Effector memory CD4-positive, alpha-beta T cell (primary cell): ENCODE data around the gene TMEM161A.

ENCODE experiments used
- DNase-seq, 3 donors: peaks; one replicate each; pipeline ENCODE4 v3.0.0-alpha.2; 2020
- H3K27ac ChIP-seq: 2 replicates; pipeline ENCODE4 v1.7.0; 2013; ENCODE audit warnings: mild to moderate bottlenecking, low read length, moderate library complexity; ENCODE audit not compliant: insufficient read depth, poor library complexity, severe bottlenecking
- H3K27me3 ChIP-seq: replicated peaks from 2 replicates; pipeline ENCODE4 v1.7.0; 2013; ENCODE audit warnings: mild to moderate bottlenecking, low read length; ENCODE audit not compliant: insufficient read depth, control insufficient read depth, poor library complexity, severe bottlenecking
- H3K36me3 ChIP-seq: 2 replicates; pipeline ENCODE4 v1.7.0; 2013; ENCODE audit warnings: mild to moderate bottlenecking, low read length, moderate library complexity; ENCODE audit not compliant: control insufficient read depth, insufficient read depth
- H3K4me1 ChIP-seq: 2 replicates; pipeline ENCODE4 v1.7.0; 2013; ENCODE audit warnings: low read length, mild to moderate bottlenecking; ENCODE audit not compliant: control insufficient read depth, insufficient read depth, poor library complexity, severe bottlenecking
- H3K4me3 ChIP-seq: 2 replicates; pipeline ENCODE4 v1.7.0; 2013; ENCODE audit warnings: low read length, low read depth, mild to moderate bottlenecking; ENCODE audit not compliant: insufficient read depth, poor library complexity, severe bottlenecking
- H3K9me3 ChIP-seq: 2 replicates; pipeline ENCODE4 v1.7.0; 2013; ENCODE audit warnings: mild to moderate bottlenecking, low read length, moderate library complexity; ENCODE audit not compliant: control insufficient read depth

TMEM161A gene

GRCh38 chr19:19078801-19079200, 59.5 kb downstream of the TMEM161A start:
- H3K27me3 ChIP-seq: no peaks in the 10 kb centered on the region
- no peaks in the 10 kb centered on the region for H3K4me1 ChIP-seq
- DNase-seq: no peak
- no peak overlapping the region for H3K27ac ChIP-seq
- H3K36me3 ChIP-seq: no peaks in the 10 kb centered on the region
- no peaks in the 10 kb centered on the region for H3K9me3 ChIP-seq
- no peak overlapping the region for H3K4me3 ChIP-seq

- Histone ChIP-seq H3K36me3 (no peaks in the 10 kb centered on the region), H3K9me3 (no peaks in the 10 kb centered on the region), H3K4me1 (no peaks in the 10 kb centered on the region), H3K27me3 (no peaks in the 10 kb centered on the region), H3K4me3 (no peak overlapping the region), H3K27ac (no peak overlapping the region)
- no peak for DNase-seq
Observed at GRCh38 chr19:19077103-19077502, 61.2 kb downstream of the TMEM161A start.

- no peak overlapping the region for H3K27ac ChIP-seq
- no peaks in the 10 kb centered on the region for H3K36me3 ChIP-seq
- no peaks in the 10 kb centered on the region for H3K9me3 ChIP-seq
Observed at GRCh38 chr19:19076476-19076875, 61.8 kb downstream of the TMEM161A start.

GRCh38 chr19:19075126-19075525, 63.2 kb downstream of the TMEM161A start:
- Histone ChIP-seq H3K4me1 (no peaks in the 10 kb centered on the region), H3K27ac (no peak overlapping the region), H3K4me3 (no peak overlapping the region), H3K9me3 (no peaks in the 10 kb centered on the region), H3K27me3 (no peaks in the 10 kb centered on the region), H3K36me3 (no peaks in the 10 kb centered on the region)
- DNase-seq: no peak

More at GRCh38 chr19:19076476-19076875, 61.8 kb downstream of the TMEM161A start:
- H3K27me3 ChIP-seq: no peaks in the 10 kb centered on the region
- no peaks in the 10 kb centered on the region for H3K4me1 ChIP-seq
- DNase-seq: no peak
- H3K4me3 ChIP-seq: no peak overlapping the region

GRCh38 chr19:19074196-19074882, 63.9 kb downstream of the TMEM161A start:
- no peak for DNase-seq
- H3K4me1 ChIP-seq: no peaks in the 10 kb centered on the region
- no peak overlapping the region for H3K4me3 ChIP-seq
- no peaks in the 10 kb centered on the region for H3K9me3 ChIP-seq
- no peaks in the 10 kb centered on the region for H3K27me3 ChIP-seq
- H3K36me3 ChIP-seq: no peaks in the 10 kb centered on the region
- H3K27ac ChIP-seq: no peak overlapping the region

- Histone ChIP-seq H3K36me3 (no peaks in the 10 kb centered on the region), H3K9me3 (no peaks in the 10 kb centered on the region), H3K27ac (no peak overlapping the region), H3K4me1 (peaks cover 7% of the 10 kb centered on the region), H3K27me3 (no peaks in the 10 kb centered on the region), H3K4me3 (no peak overlapping the region)
- DNase-seq: no peak
Observed at GRCh38 chr19:19071897-19072296, 66.4 kb downstream of the TMEM161A start.
